ENCODE measurements around the gene ZNF423. TPM values are rescaled to one million over a fixed set of nuclear protein-coding genes. Genes with fewer than 3 reads are reported as not detected.

ZNF423 gene
- total and polyA plus RNA-seq, 2 of the 13 experiments (the other 11 are each of a cell fraction or from before 2014, with no cell fraction given) = 0.07 to 0.31 TPM

DNA sequence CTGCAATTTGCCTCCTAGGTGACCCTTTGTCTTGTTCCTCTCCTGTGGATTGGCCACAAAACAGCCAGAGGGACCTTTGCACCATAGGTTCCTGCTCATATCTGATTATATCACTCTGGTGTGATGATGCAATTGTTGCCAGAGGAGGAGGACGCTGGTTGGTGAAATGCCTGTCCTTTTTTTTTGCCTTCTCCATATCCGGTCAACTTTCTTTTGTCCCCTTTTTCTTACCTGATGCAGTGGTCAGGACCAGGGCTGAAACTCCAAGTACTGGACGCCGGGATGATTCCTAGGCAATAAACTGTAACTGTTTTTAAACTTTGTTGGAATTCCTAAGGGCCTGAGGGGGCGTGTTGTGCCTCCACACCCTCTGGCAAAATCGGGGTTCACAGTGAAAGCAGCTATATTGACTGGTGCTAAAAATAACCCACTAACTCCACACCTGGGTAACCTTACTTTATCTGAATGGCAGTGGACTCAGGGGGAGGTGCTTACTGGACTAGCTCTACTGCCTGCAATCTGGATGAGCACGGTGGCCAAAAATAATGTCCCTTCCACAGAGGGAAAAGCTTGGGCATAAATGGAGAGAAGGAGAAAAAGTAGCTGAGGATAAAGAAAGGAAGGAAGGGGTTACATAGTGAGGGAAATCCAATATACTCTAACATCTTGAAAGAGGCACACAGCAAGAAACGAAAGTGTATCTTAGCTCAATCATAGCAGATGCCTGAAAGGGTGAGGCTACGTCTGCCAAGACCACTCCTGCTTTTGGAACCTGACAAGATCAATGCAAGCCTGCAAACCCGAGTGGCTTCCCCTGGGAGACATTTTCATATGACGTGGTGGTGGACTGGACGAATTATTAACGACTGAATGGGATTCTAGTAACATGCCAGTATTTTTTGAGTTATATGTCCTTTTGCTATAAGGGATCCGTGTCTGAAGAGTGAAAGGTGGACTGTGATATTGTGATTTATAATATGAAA lies 28.4 kb upstream of the ZNF423 start (continued):
- TF ChIP-seq, protein P1, sequence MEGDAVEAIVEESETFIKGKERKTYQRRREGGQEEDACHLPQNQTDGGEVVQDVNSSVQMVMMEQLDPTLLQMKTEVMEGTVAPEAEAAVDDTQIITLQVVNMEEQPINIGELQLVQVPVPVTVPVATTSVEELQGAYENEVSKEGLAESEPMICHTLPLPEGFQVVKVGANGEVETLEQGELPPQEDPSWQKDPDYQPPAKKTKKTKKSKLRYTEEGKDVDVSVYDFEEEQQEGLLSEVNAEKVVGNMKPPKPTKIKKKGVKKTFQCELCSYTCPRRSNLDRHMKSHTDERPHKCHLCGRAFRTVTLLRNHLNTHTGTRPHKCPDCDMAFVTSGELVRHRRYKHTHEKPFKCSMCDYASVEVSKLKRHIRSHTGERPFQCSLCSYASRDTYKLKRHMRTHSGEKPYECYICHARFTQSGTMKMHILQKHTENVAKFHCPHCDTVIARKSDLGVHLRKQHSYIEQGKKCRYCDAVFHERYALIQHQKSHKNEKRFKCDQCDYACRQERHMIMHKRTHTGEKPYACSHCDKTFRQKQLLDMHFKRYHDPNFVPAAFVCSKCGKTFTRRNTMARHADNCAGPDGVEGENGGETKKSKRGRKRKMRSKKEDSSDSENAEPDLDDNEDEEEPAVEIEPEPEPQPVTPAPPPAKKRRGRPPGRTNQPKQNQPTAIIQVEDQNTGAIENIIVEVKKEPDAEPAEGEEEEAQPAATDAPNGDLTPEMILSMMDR (CRISPR knock-in tag; IDR thresholded peaks at IDR 0.05) = no peak
- TF ChIP-seq CCAR2 (optimal IDR thresholded peaks at IDR 0.05; ENCODE audit: low read depth, low read length) (no peak), ARNT2 (CRISPR knock-in tag; IDR thresholded peaks at IDR 0.05; ENCODE audit: low read depth) (0 out of 2 replicates have a peak, but pooled peaks have one; percentile 31), HNF4G (IDR thresholded peaks at IDR 0.05; ENCODE audit: borderline replicate concordance, low read depth, low read length) (peak; percentile 89), HNF4G (CRISPR knock-in tag; IDR thresholded peaks at IDR 0.05; ENCODE audit: borderline replicate concordance, low read depth) (no peak; the same call in 1 of the 2 replicates), ZNF839 (CRISPR knock-in tag; IDR thresholded peaks at IDR 0.05; ENCODE audit: borderline replicate concordance) (no peak), KDM1A (CRISPR knock-in tag; IDR thresholded peaks at IDR 0.05) (peak; percentile 36; the same call in 1 of the 2 replicates)
- TF ChIP-seq, protein P2, sequence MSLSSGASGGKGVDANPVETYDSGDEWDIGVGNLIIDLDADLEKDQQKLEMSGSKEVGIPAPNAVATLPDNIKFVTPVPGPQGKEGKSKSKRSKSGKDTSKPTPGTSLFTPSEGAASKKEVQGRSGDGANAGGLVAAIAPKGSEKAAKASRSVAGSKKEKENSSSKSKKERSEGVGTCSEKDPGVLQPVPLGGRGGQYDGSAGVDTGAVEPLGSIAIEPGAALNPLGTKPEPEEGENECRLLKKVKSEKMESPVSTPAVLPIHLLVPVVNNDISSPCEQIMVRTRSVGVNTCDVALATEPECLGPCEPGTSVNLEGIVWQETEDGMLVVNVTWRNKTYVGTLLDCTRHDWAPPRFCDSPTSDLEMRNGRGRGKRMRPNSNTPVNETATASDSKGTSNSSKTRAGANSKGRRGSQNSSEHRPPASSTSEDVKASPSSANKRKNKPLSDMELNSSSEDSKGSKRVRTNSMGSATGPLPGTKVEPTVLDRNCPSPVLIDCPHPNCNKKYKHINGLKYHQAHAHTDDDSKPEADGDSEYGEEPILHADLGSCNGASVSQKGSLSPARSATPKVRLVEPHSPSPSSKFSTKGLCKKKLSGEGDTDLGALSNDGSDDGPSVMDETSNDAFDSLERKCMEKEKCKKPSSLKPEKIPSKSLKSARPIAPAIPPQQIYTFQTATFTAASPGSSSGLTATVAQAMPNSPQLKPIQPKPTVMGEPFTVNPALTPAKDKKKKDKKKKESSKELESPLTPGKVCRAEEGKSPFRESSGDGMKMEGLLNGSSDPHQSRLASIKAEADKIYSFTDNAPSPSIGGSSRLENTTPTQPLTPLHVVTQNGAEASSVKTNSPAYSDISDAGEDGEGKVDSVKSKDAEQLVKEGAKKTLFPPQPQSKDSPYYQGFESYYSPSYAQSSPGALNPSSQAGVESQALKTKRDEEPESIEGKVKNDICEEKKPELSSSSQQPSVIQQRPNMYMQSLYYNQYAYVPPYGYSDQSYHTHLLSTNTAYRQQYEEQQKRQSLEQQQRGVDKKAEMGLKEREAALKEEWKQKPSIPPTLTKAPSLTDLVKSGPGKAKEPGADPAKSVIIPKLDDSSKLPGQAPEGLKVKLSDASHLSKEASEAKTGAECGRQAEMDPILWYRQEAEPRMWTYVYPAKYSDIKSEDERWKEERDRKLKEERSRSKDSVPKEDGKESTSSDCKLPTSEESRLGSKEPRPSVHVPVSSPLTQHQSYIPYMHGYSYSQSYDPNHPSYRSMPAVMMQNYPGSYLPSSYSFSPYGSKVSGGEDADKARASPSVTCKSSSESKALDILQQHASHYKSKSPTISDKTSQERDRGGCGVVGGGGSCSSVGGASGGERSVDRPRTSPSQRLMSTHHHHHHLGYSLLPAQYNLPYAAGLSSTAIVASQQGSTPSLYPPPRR (CRISPR knock-in tag; IDR thresholded peaks at IDR 0.05; ENCODE audit: borderline replicate concordance) = no peak

Data from HepG2 (cell line).